Endothelial cell of umbilical vein (primary cell): ENCODE measurements around the gene TTLL11. TPM values are rescaled to one million over a fixed set of nuclear protein-coding genes. Genes with fewer than 3 reads are reported as not detected.

Experiments
- BruUV-seq: library from RNA; stranded (reverse); fragments of 400-500 nt; replicated peaks from 2 replicates; lab custom pipeline; 2021; lab: Mats Ljungman, UMichigan
- CTCF ChIA-PET: fragments of 300-600, 350-600 bp; sonication (Branson Sonifier 250); formaldehyde crosslinking; loops from one replicate; lab custom pipeline; 2021; ENCODE audit warnings: antibody characterized with exemption, inconsistent platforms; lab: Charles Lee
- POLR2A ChIA-PET: fragments of 300-600, 350-600 bp; sonication (Branson Sonifier 250); formaldehyde crosslinking; loops from one replicate; lab custom pipeline; 2021; ENCODE audit warnings: antibody characterized with exemption, inconsistent platforms; lab: Charles Lee
- DNase-seq: peaks from one replicate; pipeline ENCODE4 v3.0.0-alpha.2; 2011; ENCODE audit warnings: low read depth, low spot score
- FAIRE-seq: peaks from 2 replicates; lab custom pipeline; 2011; peaks lifted over from hg19 to GRCh38; lab: Jason Lieb, UNC
- H2AFZ ChIP-seq: 2 replicates; pipeline ENCODE4 v1.6.0; 2012; ENCODE audit warnings: low read depth, low read length, control low read depth, inconsistent platforms
- H3K27ac ChIP-seq: 2 replicates; pipeline ENCODE4 v1.5.1; 2011; ENCODE audit warnings: low read depth, mild to moderate bottlenecking, control low read depth, low read length, moderate library complexity; ENCODE audit not compliant: insufficient read depth
- H3K27me3 ChIP-seq, 2 experiments: 2 replicates each; pipeline versions ENCODE4 v1.6.0 to v1.6.1; 2011; ENCODE audit warnings: low read length in 2 of 2, mixed read lengths in 1 of 2; ENCODE audit not compliant: control insufficient read depth in 2 of 2, insufficient read depth in 2 of 2
- H3K36me3 ChIP-seq, 2 experiments: 2 replicates in 1 of 2; 3 replicates in 1 of 2; pipeline ENCODE4 v1.5.1; 2011; ENCODE audit warnings: low read length in 2 of 2, mild to moderate bottlenecking in 1 of 2, moderate library complexity in 1 of 2; ENCODE audit not compliant: control insufficient read depth in 2 of 2, insufficient read depth in 2 of 2; ENCODE audit errors: extremely low read depth in 1 of 2
- H3K4me1 ChIP-seq: 3 replicates; pipeline ENCODE4 v1.5.1; 2011; ENCODE audit warnings: mild to moderate bottlenecking, low read length; ENCODE audit not compliant: control insufficient read depth, insufficient read depth; ENCODE audit errors: extremely low read depth
- H3K4me2 ChIP-seq: 2 replicates; pipeline ENCODE4 v1.6.1; 2011; ENCODE audit warnings: low read length, control low read depth, mixed read lengths; ENCODE audit not compliant: insufficient read depth
- H3K4me3 ChIP-seq, 3 experiments: fragments of 200-600 bp in 1 of 3; sonication (generic), shearing (Covaris generic) in 1 of 3; replicated peaks in 1 of 3; 2 replicates each; pipeline ENCODE4 v1.5.1; 2011 to 2016; ENCODE audit warnings: control low read depth in 3 of 3, low read length in 3 of 3, mild to moderate bottlenecking in 2 of 3, inconsistent platforms in 1 of 3, low read depth in 1 of 3, moderate library complexity in 1 of 3; ENCODE audit not compliant: insufficient read depth in 1 of 3
- H3K79me2 ChIP-seq: 2 replicates; pipeline ENCODE4 v1.6.0; 2012; ENCODE audit warnings: low read length, inconsistent platforms; ENCODE audit not compliant: control insufficient read depth, insufficient read depth
- H3K9ac ChIP-seq: replicated peaks from 2 replicates; pipeline ENCODE3; 2011; ENCODE audit warnings: low read length, control low read depth; ENCODE audit not compliant: insufficient read depth; ENCODE audit errors: extremely low read depth
- H3K9me1 ChIP-seq: replicated peaks from 3 replicates; pipeline ENCODE4 v1.6.0; 2011; ENCODE audit warnings: mild to moderate bottlenecking, low read length; ENCODE audit not compliant: control insufficient read depth, insufficient read depth; ENCODE audit errors: extremely low read depth
- H3K9me3 ChIP-seq: replicated peaks from 2 replicates; pipeline ENCODE4 v1.5.1; 2012; ENCODE audit warnings: low read length, inconsistent platforms; ENCODE audit not compliant: control insufficient read depth, insufficient read depth
- H4K20me1 ChIP-seq: replicated peaks from 2 replicates; pipeline ENCODE3; 2011; ENCODE audit warnings: mild to moderate bottlenecking, low read length; ENCODE audit not compliant: control insufficient read depth, insufficient read depth; ENCODE audit errors: extremely low read depth
- EZH2 ChIP-seq: IDR thresholded peaks from 2 replicates; pipeline ENCODE4 v1.6.1; 2012; ENCODE audit warnings: borderline replicate concordance, low read depth, mild to moderate bottlenecking, moderate library complexity, low read length, inconsistent platforms; ENCODE audit not compliant: severe bottlenecking
- FOS ChIP-seq: IDR thresholded peaks from 2 replicates; pipeline ENCODE4 v1.6.1; 2011; ENCODE audit warnings: mild to moderate bottlenecking, low read length, moderate library complexity, borderline replicate concordance; ENCODE audit not compliant: insufficient read depth
- GATA2 ChIP-seq: IDR thresholded peaks from 2 replicates; pipeline ENCODE4 v1.7.0; 2011; ENCODE audit warnings: low read depth, mild to moderate bottlenecking, moderate library complexity, mixed read lengths, low read length; ENCODE audit not compliant: insufficient read length, insufficient read depth
- JUN ChIP-seq: IDR thresholded peaks from 2 replicates; pipeline ENCODE4 v1.6.1; 2011; ENCODE audit warnings: borderline replicate concordance, low read depth; ENCODE audit not compliant: insufficient read length, insufficient read depth
- MYC ChIP-seq: IDR thresholded peaks from one replicate; pipeline ENCODE4 v1.6.1; 2011; ENCODE audit warnings: mild to moderate bottlenecking, low read depth, low read length
- POLR2A ChIP-seq: IDR thresholded peaks from 2 replicates; pipeline ENCODE4 v1.6.1; 2012; ENCODE audit warnings: low read depth, mild to moderate bottlenecking, control low read depth, low read length
- POLR2AphosphoS5 ChIP-seq: IDR thresholded peaks from 2 replicates; pipeline ENCODE4 v1.6.1; 2012; ENCODE audit warnings: low read depth, mild to moderate bottlenecking, control low read depth, low read length, moderate library complexity; ENCODE audit not compliant: insufficient read depth
- dilution Hi-C: fragments of 300-500 bp; cut with MboI; formaldehyde crosslinking; loops from one replicate; pipeline ENCODE4 v1.15.0; 2019; ENCODE audit warnings: low sequenced_read_pairs; ENCODE audit not compliant: extremely low pct_ligation_motif_present
- intact Hi-C: fragments of 100-400 bp; cut with micrococcal nuclease; formaldehyde crosslinking; loops from one replicate; pipeline ENCODE4 v1.10.0; 2022
- polyA plus RNA-seq, 4 experiments: library from polyadenylated mRNA; depleted of rRNA in 3 of 4; stranded (reverse) in 3 of 4; unstranded in 1 of 4; fragments of >200 nt; gene quantifications; 2 replicates each; pipeline versions ENCODE4 v1.2.1 to v1.2.3, GENCODE V29; 2011 to 2012; ENCODE audit warnings: missing spikeins in 1 of 4
- total RNA-seq: library from RNA; stranded (reverse); gene quantifications from 2 replicates; pipeline ENCODE4 v1.2.3, GENCODE V29; 2021
- TF ChIP-seq, protein P1 (sequence below): IDR thresholded peaks from 2 replicates; pipeline ENCODE4 v1.6.1; 2011; ENCODE audit not compliant: insufficient read depth, insufficient read length
- TF ChIP-seq, protein P2 (sequence below), 2 donors: IDR thresholded peaks; 1 replicate in 1 of 2; 2 replicates in 1 of 2; pipeline ENCODE4 v1.5.1; 2011; ENCODE audit warnings: low read length in 2 of 2, mild to moderate bottlenecking in 2 of 2, moderate library complexity in 2 of 2, control low read depth in 1 of 2, inconsistent platforms in 1 of 2, low read depth in 1 of 2; ENCODE audit not compliant: insufficient read depth in 1 of 2; ENCODE audit errors: extremely low read depth in 1 of 2

The TTLL11 gene
- total and polyA plus RNA-seq, 2 donors (not counting 3 experiments of a cell fraction or from before 2014, with no cell fraction given), result 4.9 to 5.1 TPM

DNA sequence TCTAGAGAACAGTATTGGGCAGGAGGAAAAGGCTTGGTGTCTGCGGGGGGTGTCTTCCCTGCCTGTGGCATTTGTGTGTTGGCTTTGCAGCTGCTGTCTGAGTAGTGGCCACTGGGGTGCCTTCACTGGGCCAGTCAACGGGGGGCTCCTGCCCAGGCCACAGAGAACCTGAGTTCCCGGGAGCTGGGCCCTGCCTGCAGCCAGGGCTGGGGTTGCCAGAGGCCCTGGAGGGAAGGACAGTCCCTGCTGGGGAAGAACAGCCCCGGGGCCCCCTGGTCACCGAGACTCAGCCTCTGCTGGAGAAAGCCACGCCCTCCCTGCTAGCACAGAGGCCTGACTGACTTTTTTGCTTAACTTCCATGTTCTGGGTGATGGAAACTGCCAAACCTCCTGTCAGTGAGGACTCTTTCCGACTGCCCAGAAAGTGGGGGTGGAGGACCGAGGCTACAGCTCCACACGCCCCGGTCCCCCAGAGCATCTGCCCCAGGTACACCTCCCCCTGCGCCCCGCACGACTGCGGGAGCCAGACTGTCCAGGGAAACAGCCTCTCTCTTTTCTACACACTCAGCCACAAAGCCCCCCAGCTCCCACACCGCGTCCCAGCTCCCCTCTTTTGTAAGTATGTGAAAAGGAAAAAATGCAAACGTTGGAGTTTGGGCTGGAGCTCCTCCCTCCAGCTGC lies 308.2 kb downstream of the TTLL11 start:
- H3K27me3 ChIP-seq, result no peaks in the 10 kb centered on the region
- peaks cover 0 to 34% of the 10 kb centered on the region in 2 experiments for H3K36me3 ChIP-seq
- no peaks in the 10 kb centered on the region for H3K79me2 ChIP-seq
- no peak overlapping the region for H3K27ac ChIP-seq
- H3K9me3 ChIP-seq, result no peaks in the 10 kb centered on the region
- ChIA-PET CTCF (interaction anchor here (1.2 kb wide), 1 partner anchor 21 kb away, joined by 3 read pairs; no protein-coding TSS in a partner anchor), POLR2A (no interaction called here)
- TF ChIP-seq, protein P1, sequence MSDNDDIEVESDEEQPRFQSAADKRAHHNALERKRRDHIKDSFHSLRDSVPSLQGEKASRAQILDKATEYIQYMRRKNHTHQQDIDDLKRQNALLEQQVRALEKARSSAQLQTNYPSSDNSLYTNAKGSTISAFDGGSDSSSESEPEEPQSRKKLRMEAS, result no peak
- TF ChIP-seq MYC (no peak), POLR2A (no peak), POLR2AphosphoS5 (no peak), GATA2 (no peak), JUN (no peak), FOS (no peak), EZH2 (no peak)
- TF ChIP-seq, protein P2, sequence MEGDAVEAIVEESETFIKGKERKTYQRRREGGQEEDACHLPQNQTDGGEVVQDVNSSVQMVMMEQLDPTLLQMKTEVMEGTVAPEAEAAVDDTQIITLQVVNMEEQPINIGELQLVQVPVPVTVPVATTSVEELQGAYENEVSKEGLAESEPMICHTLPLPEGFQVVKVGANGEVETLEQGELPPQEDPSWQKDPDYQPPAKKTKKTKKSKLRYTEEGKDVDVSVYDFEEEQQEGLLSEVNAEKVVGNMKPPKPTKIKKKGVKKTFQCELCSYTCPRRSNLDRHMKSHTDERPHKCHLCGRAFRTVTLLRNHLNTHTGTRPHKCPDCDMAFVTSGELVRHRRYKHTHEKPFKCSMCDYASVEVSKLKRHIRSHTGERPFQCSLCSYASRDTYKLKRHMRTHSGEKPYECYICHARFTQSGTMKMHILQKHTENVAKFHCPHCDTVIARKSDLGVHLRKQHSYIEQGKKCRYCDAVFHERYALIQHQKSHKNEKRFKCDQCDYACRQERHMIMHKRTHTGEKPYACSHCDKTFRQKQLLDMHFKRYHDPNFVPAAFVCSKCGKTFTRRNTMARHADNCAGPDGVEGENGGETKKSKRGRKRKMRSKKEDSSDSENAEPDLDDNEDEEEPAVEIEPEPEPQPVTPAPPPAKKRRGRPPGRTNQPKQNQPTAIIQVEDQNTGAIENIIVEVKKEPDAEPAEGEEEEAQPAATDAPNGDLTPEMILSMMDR (IDR thresholded peaks at IDR 0.05; ENCODE audit: extremely low read depth in 1 of 2, insufficient read depth in 1 of 2, low read depth in 1 of 2, low read length in 2 of 2), result no peak
- intact Hi-C loops (no loop called here), dilution Hi-C loops (no loop called here)
- BruUV-seq, result TSS peak; percentile 55
- H3K4me3 ChIP-seq, result no peak overlapping the region
- no peak overlapping the region for H3K4me2 ChIP-seq
- no peaks in the 10 kb centered on the region for H3K9me1 ChIP-seq
- no peaks in the 10 kb centered on the region for H4K20me1 ChIP-seq
- FAIRE-seq, result no peak
- H3K9ac ChIP-seq, result no peak overlapping the region
- H2AFZ ChIP-seq, result no peak overlapping the region
- no peaks in the 10 kb centered on the region for H3K4me1 ChIP-seq
- DNase-seq, result no peak
